GM06990 (cell line): ENCODE measurements around the gene TDRD1.

Source experiments
- DNase-seq: peaks from one replicate; pipeline ENCODE4 v3.0.0-alpha.2; 2011; ENCODE audit not compliant: insufficient read length; ENCODE audit errors: extremely low read depth
- H3K27me3 ChIP-seq: replicated peaks from 2 replicates; pipeline ENCODE4 v1.6.0; 2011; ENCODE audit warnings: low read length; ENCODE audit not compliant: control insufficient read depth, insufficient read depth
- H3K36me3 ChIP-seq: 2 replicates; pipeline ENCODE4 v1.5.1; 2011; ENCODE audit warnings: low read length; ENCODE audit not compliant: control insufficient read depth, insufficient read depth
- H3K4me3 ChIP-seq: replicated peaks from 2 replicates; pipeline ENCODE4 v1.5.1; 2011; ENCODE audit warnings: low read depth, mild to moderate bottlenecking, control low read depth, low read length
- CTCF ChIP-seq: IDR thresholded peaks from 2 replicates; pipeline ENCODE4 v1.5.1; 2011; ENCODE audit warnings: low read length, control low read depth, mild to moderate bottlenecking, inconsistent platforms; ENCODE audit not compliant: insufficient read depth, poor library complexity, severe bottlenecking

Gene TDRD1

GRCh38 chr10:114265392-114266053 lies 86.4 kb downstream of the TDRD1 start:
- TF ChIP-seq CTCF, result no peak
- Histone ChIP-seq H3K36me3 (no peaks in the 10 kb centered on the region), H3K4me3 (no peak overlapping the region), H3K27me3 (no peaks in the 10 kb centered on the region)
- DNase-seq, result no peak

- TF ChIP-seq CTCF, result no peak
- Histone ChIP-seq H3K4me3 (no peak overlapping the region), H3K36me3 (no peaks in the 10 kb centered on the region), H3K27me3 (no peaks in the 10 kb centered on the region)
- no peak for DNase-seq
Observed at GRCh38 chr10:114266521-114266920, 87.4 kb downstream of the TDRD1 start.

GRCh38 chr10:114271075-114271778 lies 92.1 kb downstream of the TDRD1 start:
- no peak for TF ChIP-seq CTCF
- no peaks in the 10 kb centered on the region; the same call in 1 of the 2 replicates for H3K27me3 ChIP-seq

GRCh38 chr10:114271779-114272167 lies 92.6 kb downstream of the TDRD1 start:
- H3K4me3 ChIP-seq, result no peak overlapping the region
- TF ChIP-seq CTCF, result no peak
- no peaks in the 10 kb centered on the region for H3K36me3 ChIP-seq
- no peak for DNase-seq
- H3K27me3 ChIP-seq, result no peaks in the 10 kb centered on the region; the same call in 1 of the 2 replicates

More at GRCh38 chr10:114271075-114271778, 92.1 kb downstream of the TDRD1 start:
- DNase-seq, result no peak
- Histone ChIP-seq H3K4me3 (no peak overlapping the region), H3K36me3 (no peaks in the 10 kb centered on the region)

GRCh38 chr10:114272696-114273095 lies 93.5 kb downstream of the TDRD1 start:
- no peak for DNase-seq
- no peaks in the 10 kb centered on the region for H3K36me3 ChIP-seq
- H3K4me3 ChIP-seq, result no peak overlapping the region
- H3K27me3 ChIP-seq, result no peaks in the 10 kb centered on the region; the same call in 1 of the 2 replicates
- TF ChIP-seq CTCF, result no peak
